HG02678 (cell line): ENCODE results near the gene ZNF644.
"Not testable (repeated sequence)": the region's sequence is repeated elsewhere in the genome, so short reads cannot be mapped to it uniquely, and the experiment has no call there.

Experiments
- ATAC-seq: cut with Tn5 transposase; IDR thresholded peaks from one replicate; pipeline ENCODE4 v1.9.1; 2021; ENCODE audit warnings: mild to moderate bottlenecking, moderate library complexity; ENCODE audit not compliant: unreplicated experiment

ZNF644 gene

DNA sequence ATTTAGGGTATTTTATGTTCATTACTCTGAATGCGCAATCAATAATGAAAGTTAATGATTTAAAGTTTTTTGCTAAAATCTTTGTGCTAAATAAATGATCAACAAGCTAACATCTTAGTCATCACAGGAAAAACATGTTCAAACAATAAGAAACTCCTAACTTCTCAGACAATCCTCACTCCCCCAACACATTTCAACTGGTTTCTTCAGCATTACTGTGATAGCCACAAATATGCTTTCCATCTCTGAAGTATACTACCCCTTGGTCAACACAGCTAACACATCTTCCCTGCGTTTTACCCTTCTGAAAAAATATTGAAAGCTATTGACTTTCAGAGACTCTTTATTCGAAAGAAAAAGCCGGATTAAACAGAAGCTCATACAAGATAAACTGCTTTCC is 85.8 kb downstream of the ZNF644 start:
- ATAC-seq: no peak

DNA sequence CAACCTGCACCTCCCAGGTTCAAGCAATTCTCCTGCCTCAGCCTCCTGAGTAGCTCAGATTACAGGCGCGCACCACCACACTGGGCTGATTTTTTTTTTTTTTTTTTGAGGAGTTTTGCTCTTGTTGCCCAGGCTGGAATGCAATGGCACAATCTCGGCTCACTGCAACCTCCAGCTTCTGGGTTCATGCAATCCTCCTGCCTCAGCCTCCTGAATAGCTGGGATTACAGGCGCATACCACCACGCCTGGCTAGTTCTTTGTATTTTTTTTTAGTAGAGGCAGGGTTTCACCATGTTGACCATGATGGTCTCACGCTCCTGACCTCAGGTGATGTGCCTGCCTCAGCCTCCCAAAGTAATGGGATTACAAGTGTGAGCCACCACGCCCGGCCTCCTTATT is 93.6 kb downstream of the ZNF644 start:
- not testable (repeated sequence) for ATAC-seq

DNA sequence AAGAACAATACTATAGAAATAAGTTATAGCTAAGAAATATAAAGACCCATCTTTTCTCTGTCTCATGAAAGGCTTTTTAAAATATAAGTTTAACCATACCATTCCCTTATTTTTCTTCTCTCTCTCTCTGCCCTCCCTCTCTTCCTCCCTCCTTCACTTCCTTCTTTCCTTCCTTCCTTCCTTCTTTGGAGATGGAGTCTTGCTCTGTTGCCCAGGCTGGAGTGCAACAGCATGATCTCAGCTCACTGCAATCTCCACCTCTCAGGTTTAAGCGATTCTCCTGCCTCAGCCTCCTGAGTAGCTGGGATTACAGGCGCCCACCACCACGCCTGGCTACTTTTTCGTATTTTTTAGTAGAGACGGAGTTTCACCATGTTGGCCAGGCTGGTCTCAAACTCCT is 94.2 kb downstream of the ZNF644 start:
- not testable (repeated sequence) for ATAC-seq

DNA sequence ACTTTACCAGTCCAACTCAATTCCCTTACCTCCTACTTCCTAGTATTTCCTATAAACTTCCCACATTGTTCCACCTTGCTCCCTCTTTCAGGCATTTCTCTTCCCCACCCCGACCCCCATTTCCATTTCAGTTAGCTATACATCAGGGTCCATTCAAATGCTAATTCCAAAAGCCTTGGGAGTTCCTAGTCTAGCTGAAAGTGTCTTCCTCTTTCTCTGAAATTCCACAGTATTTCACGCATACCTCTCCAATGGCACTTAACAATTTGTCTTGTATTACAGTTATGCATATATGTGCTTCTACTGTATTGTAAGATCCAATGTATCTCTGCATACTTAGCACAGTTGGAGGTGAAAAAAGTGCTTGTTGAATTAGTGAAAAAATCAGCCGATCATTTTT is 94.9 kb downstream of the ZNF644 start:
- no peak for ATAC-seq

DNA sequence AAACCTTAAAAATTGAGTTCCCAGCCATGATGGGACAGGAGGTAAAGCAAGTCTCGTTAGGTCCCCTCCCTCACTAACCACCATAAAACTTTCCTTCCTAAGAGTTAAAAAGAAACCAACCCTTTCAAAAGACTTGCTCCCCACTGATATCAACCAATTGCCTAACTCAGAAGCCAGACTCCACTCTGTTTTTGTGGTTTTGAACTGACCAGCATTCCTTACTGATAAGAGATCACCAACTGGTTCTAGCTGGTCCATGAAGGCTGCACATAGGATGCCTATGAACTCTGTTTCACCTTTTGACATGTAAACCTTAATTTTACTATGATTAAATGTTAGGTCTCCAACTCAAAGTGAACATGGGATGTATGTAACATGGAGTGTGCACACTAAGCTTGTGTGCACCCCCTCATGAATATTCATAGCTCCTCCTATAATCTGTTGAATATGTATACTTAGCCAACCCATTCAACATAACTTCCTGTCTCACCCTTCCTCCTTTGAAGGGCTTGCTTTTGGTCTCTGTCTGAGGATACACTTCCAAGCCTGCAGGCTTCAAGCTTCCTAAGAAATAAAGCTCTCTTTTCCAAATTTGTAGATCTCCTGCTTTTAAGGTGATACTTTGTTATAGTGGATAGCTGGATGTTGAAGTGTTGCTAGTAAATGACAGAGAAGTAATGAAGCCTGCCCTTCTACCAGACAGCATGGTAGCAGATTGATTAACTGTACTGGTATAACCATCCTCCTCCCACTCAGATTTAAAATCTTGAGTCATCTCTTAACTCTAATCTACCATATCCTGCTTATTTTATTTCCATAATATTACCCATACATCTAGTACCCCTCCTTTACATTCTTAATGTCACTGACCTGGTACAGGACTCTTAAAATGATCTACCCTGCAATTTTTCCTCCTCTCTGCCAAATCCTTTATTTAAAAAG is 95.6 kb downstream of the ZNF644 start:
- no peak for ATAC-seq

DNA sequence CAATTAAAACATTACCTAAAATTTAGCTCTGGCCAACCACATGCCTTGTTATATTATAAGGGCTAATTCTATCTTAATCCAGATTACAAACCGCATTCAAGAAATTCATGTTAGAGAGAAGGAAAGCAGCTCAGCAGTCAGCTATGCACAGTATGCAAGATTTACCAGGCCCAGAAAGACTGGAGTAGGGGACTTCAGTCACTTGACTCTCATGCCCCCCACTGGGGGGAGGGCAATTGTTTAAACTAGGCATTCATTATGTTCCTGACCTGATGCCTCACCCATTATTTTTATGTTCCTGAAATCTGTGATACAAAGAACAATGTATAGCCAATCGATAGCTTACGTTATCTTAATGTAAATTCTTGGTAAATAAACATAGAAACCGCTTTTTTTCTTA is 96.9 kb downstream of the ZNF644 start:
- ATAC-seq: no peak

DNA sequence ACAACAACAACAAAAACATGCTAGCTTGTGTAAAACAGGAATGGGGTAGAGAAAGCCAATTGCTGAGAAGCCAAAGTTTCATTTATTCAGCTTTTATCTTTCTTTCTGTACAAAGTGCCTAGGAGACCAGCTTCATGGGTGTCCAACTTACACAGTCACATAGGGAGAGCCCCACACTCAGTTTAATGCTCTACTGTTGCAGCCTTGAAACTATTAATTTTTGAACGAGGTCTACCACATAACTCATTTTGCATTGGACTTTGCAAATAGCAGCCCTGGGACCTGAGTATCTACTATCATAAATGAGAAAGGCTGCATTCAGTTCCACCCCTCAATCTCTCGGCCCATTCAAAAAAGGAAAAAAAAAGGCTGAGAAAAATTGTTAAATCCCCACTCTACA is 98.8 kb downstream of the ZNF644 start:
- no peak for ATAC-seq

DNA sequence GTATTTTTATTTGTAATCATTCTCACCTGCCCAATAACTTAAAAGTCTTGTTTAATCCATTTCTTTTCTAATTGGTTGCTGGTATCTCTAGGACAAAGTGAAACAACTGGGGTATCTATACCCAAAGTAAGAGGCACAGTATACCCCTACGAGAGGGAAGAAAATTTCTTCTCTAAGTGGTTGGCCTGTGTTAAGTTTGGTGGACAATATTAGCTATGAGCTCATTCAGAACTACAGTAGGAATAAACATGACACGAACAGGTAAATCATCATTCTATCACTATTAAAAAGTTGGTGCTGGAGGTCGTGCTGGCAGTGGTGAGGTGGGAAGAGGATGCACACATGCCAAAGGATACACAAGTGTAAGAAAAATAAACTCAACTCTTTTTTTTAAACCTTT is 99.6 kb downstream of the ZNF644 start:
- no peak for ATAC-seq

DNA sequence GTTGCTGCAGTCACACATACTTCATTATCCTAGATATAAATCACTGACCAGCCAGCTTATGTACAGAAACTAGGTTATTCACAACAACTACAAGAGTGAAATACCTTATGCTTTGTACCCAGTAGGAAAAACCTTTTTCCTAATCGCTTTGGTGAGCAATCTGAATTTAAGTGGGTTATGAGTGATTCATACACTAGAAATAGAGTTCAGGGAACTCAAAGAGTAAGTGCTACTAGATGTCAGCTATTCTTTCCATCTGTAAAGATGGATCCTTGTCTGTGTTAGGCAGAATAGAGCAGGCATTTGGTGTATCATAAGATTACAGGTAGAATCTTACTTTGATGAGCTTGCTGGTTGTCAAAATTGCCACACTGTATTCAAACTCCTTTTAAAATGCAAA is 101.9 kb downstream of the ZNF644 start:
- no peak for ATAC-seq

DNA sequence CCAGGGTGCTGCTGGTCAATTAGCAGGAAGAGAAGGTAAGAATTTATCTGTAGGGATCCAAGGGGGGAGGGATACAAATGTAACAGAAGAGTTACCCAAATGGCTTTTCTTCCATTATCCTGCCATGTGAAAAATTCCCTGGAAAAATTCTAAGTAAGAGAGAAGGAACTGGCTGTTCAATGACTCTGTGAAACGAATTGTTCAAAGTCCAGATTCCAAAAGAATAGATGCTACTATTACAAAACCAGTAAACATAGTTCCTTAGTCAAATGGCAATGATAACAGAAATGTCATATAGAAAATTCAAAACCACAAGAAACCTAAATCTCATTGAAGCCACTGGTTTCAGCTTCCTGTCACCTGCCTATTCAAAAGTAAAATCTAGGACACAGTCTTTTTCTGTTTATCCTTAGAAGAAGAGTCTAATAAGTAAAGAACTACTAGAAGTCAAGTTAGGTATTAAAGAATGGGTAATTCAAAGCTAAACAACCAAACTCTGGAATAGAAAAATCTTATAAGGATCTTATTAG is 102.6 kb downstream of the ZNF644 start:
- ATAC-seq: no peak

DNA sequence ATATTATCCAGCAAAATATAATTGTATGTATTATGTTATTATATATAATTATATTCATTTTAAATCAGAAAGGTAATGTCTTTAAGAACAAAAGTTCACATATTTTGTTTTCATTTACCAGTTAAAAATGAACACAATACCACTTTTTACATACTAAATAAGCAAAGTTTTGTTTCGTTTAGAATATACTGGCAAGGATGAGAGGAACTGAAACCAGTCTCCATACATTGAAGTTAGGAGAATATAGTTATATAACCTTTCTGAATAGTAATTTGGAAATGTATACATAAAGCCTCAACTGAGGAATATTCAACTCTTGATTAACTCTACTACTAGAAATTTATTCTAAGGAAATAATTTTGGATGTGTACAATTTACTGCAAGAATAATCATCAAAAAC is 110.5 kb downstream of the ZNF644 start:
- no peak for ATAC-seq

DNA sequence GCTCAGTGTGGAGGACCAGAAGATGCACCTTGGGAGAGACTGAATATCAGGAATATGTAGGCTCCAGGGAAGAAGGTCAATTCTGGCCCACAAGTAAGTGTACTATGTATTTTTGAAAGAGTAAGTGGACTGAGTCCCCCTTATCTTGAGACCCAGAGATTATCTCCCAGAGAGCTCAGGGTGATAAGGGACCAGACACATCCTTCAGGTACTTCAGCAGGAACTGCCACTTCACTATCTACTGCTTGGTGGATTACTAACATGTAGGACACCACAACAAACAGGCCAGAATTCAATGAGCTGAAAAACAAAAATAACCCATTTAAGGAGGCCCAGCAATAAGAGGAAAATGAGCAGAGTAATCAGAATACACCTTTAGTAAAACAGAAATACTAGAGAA is 119.2 kb downstream of the ZNF644 start:
- ATAC-seq: no peak

DNA sequence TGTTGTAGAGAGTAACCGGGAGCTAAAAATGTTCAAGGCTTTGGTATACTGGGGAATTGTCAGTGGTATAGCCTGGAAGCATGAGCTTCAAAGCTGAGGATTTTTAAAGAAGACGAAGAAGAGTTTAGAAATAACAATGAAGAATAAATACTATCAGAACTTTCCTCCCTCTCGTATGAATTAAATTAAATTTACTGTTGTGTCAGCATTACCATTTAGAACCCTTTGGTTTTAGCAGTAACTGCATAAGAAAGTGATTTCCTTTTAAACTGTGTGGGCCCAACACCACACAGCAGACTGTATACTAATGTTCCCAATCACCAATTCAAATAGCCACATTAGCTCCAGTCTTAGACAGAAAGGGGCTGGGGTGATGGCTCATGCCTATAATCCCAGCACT is 122.6 kb downstream of the ZNF644 start:
- no peak for ATAC-seq

DNA sequence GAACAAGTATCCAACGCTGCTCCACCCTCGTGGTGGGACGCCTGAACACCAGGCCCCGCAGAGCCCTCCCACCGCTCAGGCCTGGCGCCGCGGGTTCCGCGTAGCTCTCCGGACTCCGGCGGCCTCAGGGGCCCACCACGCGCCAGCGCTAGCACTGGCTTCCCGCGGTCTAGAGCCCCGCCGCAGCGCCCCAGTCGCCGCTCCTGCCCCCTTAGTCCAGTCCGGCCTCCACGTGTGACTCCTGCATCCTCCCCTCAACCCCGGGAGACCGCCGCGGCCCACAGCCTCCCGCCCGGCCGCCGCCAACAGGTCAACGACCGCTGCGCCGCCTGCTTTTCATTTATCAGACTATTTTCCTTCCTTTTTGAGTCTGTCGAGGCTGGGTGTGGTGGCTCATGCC is 128.2 kb downstream of the ZNF644 start:
- not testable (repeated sequence) for ATAC-seq

DNA sequence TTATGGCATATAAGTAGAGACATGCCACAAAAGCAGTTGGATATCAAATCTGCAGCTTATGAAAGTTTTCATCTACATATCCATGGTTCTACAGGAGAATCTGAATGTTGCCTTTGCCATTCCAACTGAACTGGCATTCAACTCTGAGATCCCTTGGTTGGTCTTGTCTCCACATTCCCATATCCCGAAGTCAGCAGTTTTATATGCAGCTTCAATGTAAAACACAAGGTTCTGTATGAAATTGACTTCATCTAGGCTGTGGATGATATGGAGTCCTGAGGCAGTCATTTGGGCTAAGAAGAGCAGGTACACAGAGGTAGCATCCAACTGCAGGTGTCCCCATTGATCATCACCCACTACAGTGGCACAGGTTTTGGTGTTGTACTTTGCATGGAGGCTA is 129.0 kb downstream of the ZNF644 start:
- ATAC-seq: not testable (repeated sequence)

DNA sequence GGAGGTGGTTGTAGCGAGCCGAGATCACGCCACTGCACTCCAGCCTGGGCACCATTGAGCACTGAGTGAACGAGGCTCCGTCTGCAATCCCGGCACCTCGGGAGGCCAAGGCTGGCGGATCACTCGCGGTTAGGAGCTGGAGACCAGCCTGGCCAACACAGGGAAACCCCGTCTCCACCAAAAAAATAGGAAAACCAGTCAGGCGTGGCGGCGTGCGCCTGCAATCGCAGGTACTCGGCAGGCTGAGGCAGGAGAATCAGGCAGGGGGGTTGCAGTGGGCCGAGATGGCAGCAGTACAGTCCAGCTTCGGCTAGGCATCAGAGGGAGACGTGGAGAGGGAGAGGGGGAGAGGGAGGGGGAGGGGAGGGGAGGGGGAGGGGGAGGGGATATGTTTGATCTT is 129.6 kb downstream of the ZNF644 start:
- not testable (repeated sequence) for ATAC-seq

DNA sequence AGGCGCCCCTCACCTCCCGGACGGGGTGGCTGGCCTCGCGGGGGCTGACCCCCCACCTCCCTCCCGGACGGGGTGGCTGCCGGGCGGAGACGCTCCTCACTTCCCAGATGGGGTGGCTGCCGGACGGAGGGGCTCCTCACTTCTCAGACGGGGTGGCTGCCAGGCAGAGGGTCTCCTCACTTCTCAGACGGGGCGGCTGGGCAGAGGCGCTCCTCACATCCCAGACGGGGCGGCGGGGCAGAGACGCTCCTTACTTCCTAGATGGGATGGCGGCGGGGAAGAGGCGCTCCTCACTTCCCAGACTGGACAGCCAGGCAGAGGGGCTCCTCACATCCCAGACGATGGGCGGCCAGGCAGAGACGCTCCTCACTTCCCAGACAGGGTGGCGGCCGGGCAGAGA is 130.1 kb downstream of the ZNF644 start:
- ATAC-seq: not testable (repeated sequence)

DNA sequence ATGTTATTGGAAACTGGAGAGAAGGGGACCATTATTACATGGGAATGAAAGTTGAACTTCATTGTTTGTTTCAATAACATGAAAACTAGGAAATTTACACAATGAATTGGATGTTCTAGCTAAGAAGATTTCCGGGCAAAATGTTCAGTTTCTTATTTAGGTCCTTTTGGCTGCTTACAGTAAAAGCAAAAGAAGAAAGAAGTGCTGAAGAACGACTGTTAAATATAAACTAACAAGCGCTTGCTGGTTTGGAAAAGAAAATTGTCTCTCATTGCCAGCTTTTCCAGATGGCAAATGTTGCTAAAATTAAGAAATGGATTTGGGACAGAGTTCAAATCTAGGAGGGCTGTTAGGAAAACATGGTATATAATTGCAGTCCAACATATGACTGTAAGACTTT is 139.6 kb downstream of the ZNF644 start:
- no peak for ATAC-seq

DNA sequence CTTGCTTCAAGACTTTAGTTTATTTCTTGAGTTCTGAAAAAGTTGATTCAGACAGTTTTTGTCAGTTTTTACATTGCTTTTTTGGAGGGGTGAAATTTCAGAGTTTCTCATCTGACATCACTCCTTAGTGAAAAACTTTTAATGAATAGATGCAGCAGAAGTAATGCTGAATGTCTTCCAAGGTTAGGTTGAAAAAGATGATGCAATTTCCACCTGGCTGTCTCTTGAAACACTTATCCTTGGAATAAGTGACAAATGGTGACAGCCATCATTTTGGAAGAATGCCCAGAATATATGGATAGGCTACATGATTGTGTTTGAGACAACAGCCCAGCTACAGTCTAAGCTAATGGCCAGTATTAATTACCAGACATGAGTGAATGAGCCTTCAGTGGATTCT is 140.8 kb downstream of the ZNF644 start:
- no peak for ATAC-seq

DNA sequence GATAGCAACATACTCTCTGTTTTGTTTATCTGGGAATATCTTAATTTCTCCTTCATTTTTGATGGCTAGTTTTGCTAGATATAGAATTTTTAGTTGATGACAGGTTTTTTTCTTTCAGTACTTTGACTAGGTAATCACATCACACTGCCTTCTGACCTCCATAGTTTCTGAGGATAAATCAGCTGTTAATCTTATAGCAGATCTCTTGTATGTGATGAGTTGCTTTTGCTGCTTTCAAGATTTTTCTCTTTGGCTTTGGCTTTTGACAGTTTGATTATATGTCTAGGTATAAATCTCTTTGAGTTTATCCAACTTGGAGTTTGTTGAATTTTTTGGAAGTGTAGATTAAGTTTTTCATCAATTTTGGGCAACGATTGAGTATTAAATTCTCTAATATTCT is 142.6 kb downstream of the ZNF644 start:
- ATAC-seq: no peak

DNA sequence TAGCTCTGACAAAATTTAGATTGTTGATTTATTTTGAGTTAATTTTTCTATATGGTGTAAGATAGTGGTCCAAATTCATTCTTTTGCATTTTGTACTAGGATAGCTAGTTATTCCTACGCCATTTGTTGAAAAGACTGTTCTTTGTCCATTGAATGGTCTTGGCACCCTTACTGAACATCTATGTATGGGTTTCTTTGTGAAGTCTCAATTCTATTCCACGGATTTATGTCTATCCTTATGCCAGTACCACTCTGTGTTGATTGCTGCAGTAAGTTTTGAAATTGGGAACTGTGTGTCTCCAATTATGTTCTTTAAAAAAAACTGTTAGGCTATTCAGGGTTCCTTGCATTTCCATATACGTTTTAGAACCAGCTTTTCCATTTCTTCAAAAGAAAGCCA is 145.7 kb downstream of the ZNF644 start:
- ATAC-seq: no peak
